NCI-H1092 (cell line): ENCODE measurements around the gene CENPX.

ENCODE experiments used
- DNase-seq: peaks from one replicate; lab custom pipeline; 2025; lab: John Stamatoyannopoulos, UW

The CENPX gene

DNA sequence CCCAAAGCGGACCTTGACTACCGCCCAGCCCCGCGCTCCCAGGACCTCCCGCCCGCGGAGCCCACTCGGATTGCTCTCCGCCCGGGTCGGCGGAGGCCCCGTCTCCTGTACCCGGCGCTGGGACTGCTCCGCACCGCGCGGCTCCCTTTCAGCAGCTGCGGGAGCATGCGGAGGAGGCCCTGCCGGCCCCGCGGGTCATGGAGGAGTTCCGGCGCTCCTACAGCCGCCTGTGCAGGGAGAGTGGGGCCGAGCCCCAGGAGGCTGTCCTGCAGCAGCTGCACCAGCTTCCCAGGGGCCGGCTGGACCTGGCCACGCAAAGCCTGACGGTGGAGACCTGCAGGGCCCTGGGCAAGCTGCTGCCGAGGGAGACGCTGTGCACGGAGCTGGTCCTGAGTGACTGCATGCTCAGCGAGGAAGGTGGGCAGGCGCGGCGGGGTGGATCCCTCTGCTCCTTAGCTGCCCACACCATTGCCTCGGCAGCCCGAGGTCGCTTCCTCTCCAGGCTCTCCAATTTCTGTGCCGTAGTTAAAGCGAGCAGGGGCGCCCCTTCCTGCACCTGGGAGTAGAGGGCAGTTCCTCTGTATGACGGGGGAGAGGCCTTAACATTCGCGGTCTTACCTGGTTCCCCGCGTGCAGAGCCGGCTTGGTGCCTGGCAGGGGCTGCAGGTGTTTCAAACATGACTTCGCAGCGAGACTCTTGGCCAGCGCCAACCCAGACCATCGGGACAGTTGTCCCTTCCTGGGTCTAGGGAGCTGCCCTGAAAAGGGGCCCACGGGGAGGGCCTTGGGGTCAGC, 966 bp upstream of the CENPX start:
- no peak for DNase-seq

- DNase-seq = peak; percentile 99
Measured at GRCh38 chr17:82022981-82023446, 336 bp upstream of the CENPX start, which contains the start of gene LRRC45. Gene LRRC45 (plus strand): TSS chr17:82023305. CDS start chr17:82023644, 339 bp downstream.

GRCh38 chr17:82021900-82022309, 773 bp downstream of the CENPX start:
- DNase-seq = no peak

DNA sequence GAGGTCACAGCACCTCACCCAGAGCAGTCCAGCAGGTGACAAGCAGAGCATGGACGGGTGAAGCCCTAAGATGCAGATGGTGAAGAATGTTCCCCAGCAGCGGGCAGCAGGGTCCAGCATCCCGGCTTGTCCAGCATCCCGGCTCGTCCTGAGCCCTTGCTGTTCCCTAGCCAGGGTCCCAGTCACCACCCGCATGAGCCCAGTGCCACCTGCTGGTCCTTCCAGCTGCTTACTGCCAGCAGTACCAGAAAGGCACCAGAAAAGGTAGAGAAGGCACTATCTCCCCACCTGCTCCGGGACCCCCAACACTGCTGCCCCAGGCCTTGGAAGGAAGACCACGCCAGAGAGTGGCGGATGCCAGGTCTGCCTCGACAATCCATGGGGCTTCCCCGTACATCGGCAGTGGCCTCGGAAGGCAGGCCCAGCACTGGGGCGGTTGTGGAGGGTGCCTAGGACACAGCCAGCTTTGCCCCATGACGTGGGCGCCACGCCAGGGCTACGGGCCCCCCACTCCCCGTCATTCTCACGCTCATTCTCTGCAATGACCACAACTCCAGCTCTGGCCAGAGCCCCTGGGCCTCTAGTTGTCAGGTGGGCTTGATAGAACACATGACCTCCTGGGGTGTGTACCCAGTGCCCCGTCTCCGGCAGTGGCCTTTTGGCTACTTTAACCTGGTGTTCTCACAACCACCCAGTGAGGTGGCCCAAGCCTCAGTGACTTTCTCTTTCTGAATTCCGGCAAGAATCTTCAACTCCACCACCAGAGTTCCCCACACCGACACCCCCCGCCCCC, 1.4 kb downstream of the CENPX start:
- peak; percentile 31 for DNase-seq

DNA sequence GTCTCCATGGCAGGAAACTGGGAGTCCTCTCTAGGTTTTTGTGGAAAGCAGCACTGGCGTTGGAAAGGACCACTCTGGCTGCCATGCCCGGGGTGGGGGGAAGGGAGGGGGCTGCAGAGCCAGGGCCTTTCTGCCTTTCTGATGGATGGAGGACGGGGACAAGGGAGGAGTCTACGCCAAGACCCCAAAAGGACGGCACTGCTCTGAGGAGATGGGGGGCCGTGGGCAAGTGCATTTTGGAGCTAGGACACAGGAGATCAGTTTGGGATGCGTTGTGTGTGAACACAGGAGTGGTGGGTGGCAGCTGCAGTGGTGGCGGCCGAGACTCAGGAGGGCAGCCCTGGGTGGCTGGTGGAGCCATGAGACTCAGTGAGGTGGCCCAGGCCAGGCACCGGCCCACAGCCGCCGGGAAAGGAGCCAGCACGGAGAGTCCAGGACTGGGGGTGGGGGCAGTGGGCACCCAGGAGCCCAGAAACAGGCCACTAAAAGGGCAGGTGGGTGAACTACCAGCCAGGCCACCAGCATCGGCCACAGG, 2.0 kb downstream of the CENPX start:
- no peak for DNase-seq

DNA sequence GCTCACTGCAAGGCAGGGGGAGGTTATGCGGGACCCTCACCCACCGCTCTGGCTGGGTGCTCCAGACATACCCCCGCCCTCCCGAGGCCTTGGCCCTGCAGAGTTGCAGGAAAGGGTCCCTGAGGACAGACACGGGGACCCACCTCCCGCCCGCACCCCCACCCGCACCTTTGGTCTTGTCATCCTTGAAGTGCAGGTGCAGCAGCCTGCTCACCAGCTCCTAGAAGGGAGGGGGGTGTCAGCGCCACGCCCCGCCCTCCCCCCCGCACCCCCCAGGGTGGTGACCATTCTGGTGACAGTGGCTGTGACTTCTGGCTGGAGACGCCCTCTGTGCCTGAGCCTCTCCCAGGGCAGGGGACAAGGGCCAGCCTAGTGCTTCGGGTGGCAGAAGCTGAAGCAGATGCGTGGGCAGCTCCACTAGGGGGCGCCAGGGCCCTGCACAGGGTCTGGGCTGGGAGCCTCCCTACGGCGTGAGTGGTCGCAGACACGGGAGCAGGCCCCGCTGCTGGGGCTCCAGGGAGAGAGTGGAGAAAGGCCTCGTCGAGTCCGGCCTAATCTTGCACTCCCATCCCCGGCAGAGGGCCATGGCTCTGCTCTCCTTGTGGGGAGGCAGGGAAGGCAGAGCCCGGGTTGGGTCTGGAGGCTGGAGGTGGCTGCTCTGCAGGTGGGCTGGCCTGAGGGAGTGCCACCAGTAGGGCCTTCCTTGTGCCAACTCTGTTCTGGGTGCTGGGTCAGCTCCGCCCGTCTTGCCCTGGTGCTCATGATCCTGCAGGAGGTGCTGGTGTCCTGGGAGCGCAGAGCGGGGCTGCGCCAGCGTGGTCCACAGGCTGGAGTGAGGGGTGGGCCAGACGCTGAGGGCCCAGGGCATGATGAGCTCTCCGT, 2.7 kb downstream of the CENPX start:
- no peak for DNase-seq

DNA sequence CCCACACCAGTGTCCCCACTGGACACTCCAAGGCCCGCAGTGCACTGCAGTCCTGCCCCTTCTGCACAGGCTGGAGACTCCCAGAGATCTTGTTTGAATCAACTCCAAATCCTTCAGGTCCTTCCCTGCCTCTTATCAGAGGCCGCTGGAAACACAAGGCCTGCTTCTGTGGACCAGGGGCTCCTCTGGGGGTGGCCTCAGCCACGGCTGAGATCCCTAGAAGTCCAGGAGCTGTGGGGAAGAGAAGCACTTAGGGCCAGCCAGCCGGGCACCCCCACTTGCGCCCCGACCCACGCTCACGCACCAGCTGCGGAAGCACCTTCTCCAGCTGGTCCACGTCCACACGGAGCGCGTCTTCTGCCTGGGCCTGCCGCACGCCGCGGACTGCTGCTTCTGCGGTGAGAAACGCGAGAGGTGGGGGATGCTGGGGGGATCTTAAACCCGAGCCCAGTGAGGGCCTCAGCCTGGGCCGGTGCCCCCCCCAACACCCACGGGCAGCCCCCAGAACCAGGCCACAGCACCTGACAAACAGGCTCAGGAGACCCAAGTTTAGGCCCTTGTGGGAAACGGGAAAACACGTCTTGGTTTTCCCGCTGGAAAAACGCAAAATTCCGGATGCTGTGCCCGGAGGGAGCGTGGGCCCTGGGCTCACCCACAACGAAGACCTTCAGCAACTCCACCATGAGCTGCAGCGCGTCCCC, 3.5 kb downstream of the CENPX start:
- no peak for DNase-seq

DNA sequence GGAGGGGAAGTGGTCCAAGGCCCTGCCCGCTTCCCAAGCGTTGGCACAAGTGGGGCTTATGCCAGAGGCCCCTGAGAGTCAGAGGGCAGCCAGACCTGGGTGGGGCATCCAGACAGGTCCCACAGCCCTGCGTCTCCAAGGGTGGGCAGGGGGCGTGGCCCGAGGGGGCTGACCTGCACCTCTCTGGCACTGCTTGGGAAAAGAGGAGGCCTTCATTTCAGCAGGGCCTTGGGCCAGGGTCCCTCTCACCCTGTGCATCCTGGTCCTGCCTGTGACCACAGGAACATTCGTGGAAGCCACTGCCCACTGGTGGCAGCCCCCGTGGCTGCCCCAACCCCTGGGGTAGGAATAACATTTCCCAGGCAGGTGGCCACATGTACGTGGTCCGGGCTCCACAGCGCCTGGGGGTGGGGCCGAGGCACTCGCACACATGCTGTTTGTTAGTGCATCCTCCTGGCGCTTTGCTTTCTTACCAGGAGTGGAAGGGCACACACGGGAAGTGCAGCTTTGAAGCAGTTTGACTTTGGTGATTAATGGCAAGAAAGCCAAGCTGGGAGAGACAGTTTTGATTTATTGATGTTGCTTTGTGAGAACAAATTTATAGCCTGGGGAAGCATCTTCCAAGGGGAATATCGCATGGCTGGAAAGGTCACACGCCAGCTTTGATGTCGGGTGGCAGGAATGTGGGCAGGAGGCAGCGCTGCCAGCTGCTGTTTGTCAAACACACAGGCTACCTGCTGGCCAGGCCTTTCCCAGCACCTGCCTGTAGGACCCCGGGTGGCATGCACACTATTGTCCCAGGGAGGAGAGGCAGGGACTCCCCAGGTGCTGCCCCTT, 4.3 kb downstream of the CENPX start:
- DNase-seq = no peak

GRCh38 chr17:82017612-82018151, 5.0 kb downstream of the CENPX start:
- no peak for DNase-seq

DNA sequence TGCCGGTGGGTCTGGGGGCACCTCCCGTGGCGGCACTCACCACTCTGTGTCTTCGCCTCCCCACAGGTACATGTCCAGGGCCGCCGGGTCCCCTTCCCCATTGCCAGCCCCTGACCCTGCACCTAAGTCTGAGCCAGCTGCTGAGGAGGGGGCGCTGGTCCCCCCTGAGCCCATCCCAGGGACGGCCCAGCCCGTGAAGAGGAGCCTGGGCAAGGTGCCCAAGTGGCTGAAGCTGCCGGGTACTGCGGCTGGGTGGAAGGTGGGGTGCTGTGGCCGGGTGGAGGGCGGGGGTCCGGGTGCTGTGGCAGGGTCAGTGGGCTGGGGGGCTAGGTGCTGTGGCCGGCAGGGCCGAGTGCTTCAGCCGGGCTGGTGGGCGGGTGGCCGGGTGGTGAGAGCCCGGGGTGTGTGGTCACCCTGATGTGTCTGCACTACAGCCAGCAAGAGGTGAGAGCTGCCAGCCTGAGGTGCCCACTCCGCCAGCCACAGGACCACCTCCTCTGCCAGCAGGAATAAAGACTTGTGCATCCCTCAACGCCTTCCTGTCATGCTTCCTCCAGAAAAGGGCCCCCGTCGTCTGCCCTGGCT, 5.7 kb downstream of the CENPX start:
- DNase-seq = no peak

- DNase-seq = no peak
Measured at GRCh38 chr17:82016061-82016874, 6.4 kb downstream of the CENPX start.

GRCh38 chr17:82015311-82015971, 7.2 kb downstream of the CENPX start:
- DNase-seq = no peak

GRCh38 chr17:82014971-82015310, 7.7 kb downstream of the CENPX start:
- no peak for DNase-seq

- no peak for DNase-seq
Measured at GRCh38 chr17:82014432-82014831, 8.2 kb downstream of the CENPX start.

- DNase-seq = no peak
Measured at GRCh38 chr17:82013772-82014321, 8.8 kb downstream of the CENPX start.

- no peak for DNase-seq
Measured at GRCh38 chr17:82013341-82013740, 9.3 kb downstream of the CENPX start.

DNA sequence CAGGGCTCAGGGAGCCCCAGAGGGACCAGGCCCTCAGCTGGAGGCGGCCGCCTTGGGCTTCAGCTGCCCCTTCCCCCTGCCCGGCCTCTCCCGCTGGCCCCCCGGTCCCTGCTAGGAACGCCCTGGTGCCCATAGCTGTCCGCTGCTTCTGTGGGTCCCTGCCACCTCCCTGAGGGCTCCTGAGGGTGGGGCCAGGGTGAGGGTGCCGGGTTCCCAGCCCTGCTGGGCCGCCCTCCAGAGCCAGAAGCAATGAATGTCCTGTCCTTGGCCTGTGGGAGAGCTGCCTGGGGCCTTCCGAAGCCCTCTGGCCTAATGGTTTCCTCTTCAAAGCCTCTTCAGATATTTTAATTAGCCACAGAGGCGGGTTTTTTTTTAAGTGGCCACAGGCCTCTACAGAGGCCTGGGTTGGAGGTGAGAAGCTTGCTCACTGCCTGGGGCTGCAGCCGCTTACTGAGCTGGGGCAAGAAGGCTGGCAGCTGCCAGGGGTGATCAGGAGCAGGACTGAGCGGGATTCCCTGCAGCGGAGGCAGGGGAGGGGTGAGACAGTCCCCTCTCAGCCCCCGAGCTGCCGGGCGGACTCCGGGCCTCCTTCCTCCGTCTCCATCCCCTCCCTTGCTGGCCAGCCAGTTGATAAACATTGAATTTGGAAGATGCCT, 9.9 kb downstream of the CENPX start:
- no peak for DNase-seq

- DNase-seq = no peak
Measured at GRCh38 chr17:82012261-82012639, 10.4 kb downstream of the CENPX start.
